ENCODE measurements around the gene DVL2. TPM values are rescaled to one million over a fixed set of nuclear protein-coding genes. Genes with fewer than 3 reads are reported as not detected.

Gene DVL2
- polyA plus RNA-seq, 1 donor from 2014 or later: 41.1 TPM

- H3K27ac ChIP-seq (ENCODE audit: low read length): no peak overlapping the region
- no peaks in the 10 kb centered on the region for H3K79me2 ChIP-seq (replicated peaks; ENCODE audit: insufficient read depth, low read length)
- no peaks in the 10 kb centered on the region for H3K27me3 ChIP-seq (ENCODE audit: insufficient read depth, low read depth, low read length)
- H3K36me3 ChIP-seq (ENCODE audit: insufficient read depth, low read length): peaks cover 11% of the 10 kb centered on the region
- no peaks in the 10 kb centered on the region for H4K20me1 ChIP-seq (ENCODE audit: insufficient read depth)
- H3K4me2 ChIP-seq (ENCODE audit: low read length): no peak overlapping the region
- H3F3A ChIP-seq (ENCODE audit: insufficient read depth, low read length, poor library complexity, severe bottlenecking): no peaks in the 10 kb centered on the region
- H3K9me2 ChIP-seq (ENCODE audit: insufficient read depth, low read length): no peaks in the 10 kb centered on the region
- no peaks in the 10 kb centered on the region for H3K9me3 ChIP-seq (ENCODE audit: low read length)
- H3K9ac ChIP-seq (ENCODE audit: low read length): no peak overlapping the region
- H3K4me3 ChIP-seq (ENCODE audit: low read length): no peak overlapping the region
- TF ChIP-seq RAD21 (conservative IDR thresholded peaks at IDR 0.05): no peak
- TF ChIP-seq MXI1 (conservative IDR thresholded peaks at IDR 0.05; ENCODE audit: poor library complexity, severe bottlenecking): no peak
- TF ChIP-seq POLR2AphosphoS5 (IDR thresholded peaks at IDR 0.05): no peak
- TF ChIP-seq EZH2 (IDR thresholded peaks at IDR 0.05; ENCODE audit: borderline replicate concordance, insufficient read depth, low read length, poor library complexity, severe bottlenecking): no peak
- no peak for TF ChIP-seq TAF1 (IDR thresholded peaks at IDR 0.05; ENCODE audit: low read depth)
- no peak for TF ChIP-seq CTCF (IDR thresholded peaks at IDR 0.05; ENCODE audit: poor library complexity, severe bottlenecking)
- no peak overlapping the region for H2AFZ ChIP-seq (ENCODE audit: low read depth, low read length)
Measured at GRCh38 chr17:7196651-7197401, 37.5 kb downstream of the DVL2 start.

- Histone ChIP-seq H3K4me2 (ENCODE audit: low read length) (no peak overlapping the region), H3F3A (ENCODE audit: insufficient read depth, low read length, poor library complexity, severe bottlenecking) (no peaks in the 10 kb centered on the region), H2AFZ (ENCODE audit: low read depth, low read length) (no peak overlapping the region), H3K9ac (ENCODE audit: low read length) (no peak overlapping the region), H4K20me1 (ENCODE audit: insufficient read depth) (no peaks in the 10 kb centered on the region), H3K36me3 (ENCODE audit: insufficient read depth, low read length) (peaks cover 11% of the 10 kb centered on the region), H3K9me2 (ENCODE audit: insufficient read depth, low read length) (no peaks in the 10 kb centered on the region), H3K9me3 (ENCODE audit: low read length) (no peaks in the 10 kb centered on the region), H3K4me3 (ENCODE audit: low read length) (no peak overlapping the region), H3K27ac (ENCODE audit: low read length) (no peak overlapping the region), H3K79me2 (replicated peaks; ENCODE audit: insufficient read depth, low read length) (no peaks in the 10 kb centered on the region), H3K27me3 (ENCODE audit: insufficient read depth, low read depth, low read length) (no peaks in the 10 kb centered on the region)
- no peak for TF ChIP-seq POLR2AphosphoS5 (IDR thresholded peaks at IDR 0.05)
- no peak for TF ChIP-seq RAD21 (conservative IDR thresholded peaks at IDR 0.05)
- TF ChIP-seq EZH2 (IDR thresholded peaks at IDR 0.05; ENCODE audit: borderline replicate concordance, insufficient read depth, low read length, poor library complexity, severe bottlenecking): no peak
- no peak for TF ChIP-seq EP300 (conservative IDR thresholded peaks at IDR 0.05; ENCODE audit: poor library complexity, severe bottlenecking)
- no peak for TF ChIP-seq SMC3 (conservative IDR thresholded peaks at IDR 0.05; ENCODE audit: poor library complexity)
- no peak for TF ChIP-seq MXI1 (conservative IDR thresholded peaks at IDR 0.05; ENCODE audit: poor library complexity, severe bottlenecking)
- TF ChIP-seq TAF1 (IDR thresholded peaks at IDR 0.05; ENCODE audit: low read depth): no peak
- no peak for TF ChIP-seq REST (IDR thresholded peaks at IDR 0.05; ENCODE audit: borderline replicate concordance)
- no peak for TF ChIP-seq CTCF (IDR thresholded peaks at IDR 0.05; ENCODE audit: poor library complexity, severe bottlenecking)
Measured at GRCh38 chr17:7195971-7196370, 38.3 kb downstream of the DVL2 start.
